Mucosa of descending colon (tissue), 3 donors: ENCODE measurements around the gene NEDD9. TPM values are rescaled to one million over a fixed set of nuclear protein-coding genes. Genes with fewer than 3 reads are reported as not detected.
A peak's percentile ranks its signal among the peaks of the same experiment; 100 is the strongest.

ENCODE experiments used
- ATAC-seq: fragments of 200-7000 bp; cut with Tn5 transposase; one replicate; pipeline ENCODE4 v1.9.1; 2020; ENCODE audit warnings: mild to moderate bottlenecking, moderate library complexity
- DNase-seq, 3 donors: peaks; one replicate each; pipeline ENCODE4 v3.0.0-alpha.2; 2020
- H3K36me3 ChIP-seq: fragments of 200-600 bp; one replicate; pipeline ENCODE4 v1.8.0; 2021; ENCODE audit warnings: low read depth, mild to moderate bottlenecking
- H3K4me1 ChIP-seq: fragments of 200-600 bp; one replicate; pipeline ENCODE4 v1.8.0; 2021; ENCODE audit warnings: low read depth, mild to moderate bottlenecking
- H3K4me3 ChIP-seq: fragments of 200-600 bp; one replicate; pipeline ENCODE4 v1.8.0; 2021; ENCODE audit warnings: mild to moderate bottlenecking
- H3K9me3 ChIP-seq: fragments of 200-600 bp; one replicate; pipeline ENCODE4 v1.8.0; 2021; ENCODE audit warnings: mild to moderate bottlenecking
- CTCF ChIP-seq: fragments of 200-600 bp; IDR thresholded peaks from one replicate; pipeline ENCODE4 v1.8.0; 2022; ENCODE audit warnings: antibody characterized with exemption, mild to moderate bottlenecking
- intact Hi-C, 2 donors: fragments of 100-400 bp; cut with DNase I in 1 of 2; cut with micrococcal nuclease in 1 of 2; formaldehyde crosslinking; loops; one replicate each; pipeline versions ENCODE4 v1.11.0 to v1.11.1; 2022; cut with DNase I, micrococcal nuclease
- total RNA-seq, 3 donors: library from RNA; stranded (reverse); fragmentation: NEBNext Ultra II Directional in 2 of 3; extraction: Animal tissue kit (Norgen Biotek cat#: 25700) in 2 of 3; gene quantifications; one replicate each; pipeline versions ENCODE4 v1.2.1 to v1.2.4, GENCODE V29; 2021 to 2023
- donor health status: DM: no; HTN: no; CAD: no; lungs with moderate emphysema.
- donor health status: DM: no; HTN: no; CAD: no.
- donor health status: DM: no; HTN: yes; CAD: no.

The NEDD9 gene
- total RNA-seq, 3 donors from 2014 or later = 41.4 to 66.6 (median 62.1) TPM

DNA sequence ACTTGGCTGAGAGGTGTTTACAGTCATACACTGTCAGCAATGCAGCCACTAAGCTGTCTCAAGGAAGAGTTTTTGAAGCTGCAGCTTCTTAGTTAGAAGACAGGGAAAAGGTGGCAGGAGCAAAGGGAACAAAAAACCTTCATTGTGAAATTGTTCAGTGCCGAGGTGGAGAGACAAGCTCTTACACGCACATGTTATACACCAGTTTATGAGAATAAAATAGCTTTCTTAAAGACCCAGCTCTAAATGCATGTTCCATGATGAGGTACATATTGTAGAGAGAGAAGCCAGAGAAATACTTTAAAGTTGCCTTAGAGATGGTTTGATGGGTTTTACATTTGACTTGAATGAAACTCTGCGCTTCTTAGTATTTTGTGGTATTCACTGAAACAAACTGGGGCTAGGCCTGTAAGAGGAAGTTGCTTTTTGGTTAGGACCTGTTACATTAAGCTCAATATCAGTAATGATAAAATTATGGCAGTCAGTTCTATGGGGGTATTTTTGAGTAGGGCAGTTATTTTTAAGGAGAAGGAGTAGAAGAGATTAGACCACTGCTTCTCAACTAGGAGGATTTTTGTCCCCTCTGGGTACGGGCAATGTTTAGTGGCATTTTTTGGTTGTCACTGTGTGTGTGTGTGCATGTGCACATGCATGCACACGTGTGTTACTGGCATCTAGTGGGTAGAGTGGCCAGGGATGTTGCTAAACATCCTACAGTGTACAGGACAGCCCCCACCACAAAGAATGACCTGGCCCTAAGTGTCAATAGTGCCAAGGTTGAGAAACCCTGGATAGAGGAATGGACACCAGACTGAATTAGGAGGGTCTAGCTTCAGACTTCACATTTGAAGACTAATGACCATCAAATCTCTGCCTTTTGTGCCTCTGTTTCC is 9.8 kb downstream of the NEDD9 start:
- Histone ChIP-seq H3K9me3 (no peaks in the 10 kb centered on the region), H3K4me3 (no peak overlapping the region), H3K36me3 (no peaks in the 10 kb centered on the region), H3K4me1 (peaks cover 60% of the 10 kb centered on the region)
- TF ChIP-seq CTCF = no peak
- intact Hi-C loops = no loop called here
- ATAC-seq = no peak
- DNase-seq = no peak

DNA sequence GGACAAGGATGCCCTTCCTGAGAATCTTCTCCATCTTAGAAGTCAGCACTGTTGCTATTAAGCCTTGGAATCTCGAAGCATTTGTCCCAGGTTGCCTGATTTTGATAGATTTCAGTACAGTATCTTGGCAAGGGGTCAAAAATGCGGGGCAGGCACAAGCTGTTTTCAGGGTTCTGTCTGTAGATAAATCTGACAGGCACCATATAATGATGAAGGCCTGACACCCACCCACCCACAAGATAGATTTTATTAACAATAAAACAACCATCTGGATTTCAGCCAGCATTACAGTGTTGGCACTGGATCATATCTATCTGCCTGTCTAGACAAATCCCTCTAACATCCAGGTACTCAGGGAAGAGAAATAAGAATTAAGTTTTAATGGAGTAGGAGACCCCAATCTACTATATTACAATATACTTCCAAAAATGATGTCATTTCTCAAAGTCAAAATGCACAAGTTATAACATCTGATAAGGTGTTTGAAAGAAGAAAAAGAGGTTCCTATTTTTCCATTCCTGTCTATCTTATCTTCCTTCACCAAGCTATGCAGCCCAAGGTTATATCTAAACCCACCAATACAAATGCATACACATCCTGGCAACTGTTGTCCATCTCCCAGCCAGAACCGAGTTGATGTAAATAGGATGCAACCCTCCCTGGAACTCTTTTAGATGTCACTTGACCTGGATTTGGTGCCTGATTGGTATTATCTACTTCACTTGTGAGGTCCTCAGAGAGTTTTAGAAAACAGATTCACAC is 10.7 kb downstream of the NEDD9 start:
- intact Hi-C loops = no loop called here
- no peaks in the 10 kb centered on the region for H3K36me3 ChIP-seq

GRCh38 chr6:11219400-11219834 is 13.1 kb downstream of the NEDD9 start:
- intact Hi-C loops = no loop called here
- DNase-seq = no peak
- no peak for TF ChIP-seq CTCF
- Histone ChIP-seq H3K4me3 (no peak overlapping the region), H3K36me3 (no peaks in the 10 kb centered on the region), H3K4me1 (peaks cover 70% of the 10 kb centered on the region), H3K9me3 (no peaks in the 10 kb centered on the region)
- ATAC-seq = peak; percentile 21

More for the DNA sequence above, 10.7 kb downstream of the NEDD9 start:
- H3K9me3 ChIP-seq = no peaks in the 10 kb centered on the region
- no peak overlapping the region for H3K4me3 ChIP-seq
- no peak for TF ChIP-seq CTCF
- no peak for ATAC-seq
- DNase-seq = no peak
- H3K4me1 ChIP-seq = peaks cover 68% of the 10 kb centered on the region

GRCh38 chr6:11218538-11219399 is 13.7 kb downstream of the NEDD9 start:
- ATAC-seq = peak; percentile 77
- H3K36me3 ChIP-seq = no peaks in the 10 kb centered on the region
- no peak overlapping the region for H3K4me3 ChIP-seq
- H3K9me3 ChIP-seq = no peaks in the 10 kb centered on the region
- peaks cover 64% of the 10 kb centered on the region for H3K4me1 ChIP-seq
- peak in 1 of 3 donors; percentile 69 for DNase-seq
- intact Hi-C loops = no loop called here
- TF ChIP-seq CTCF = no peak

DNA sequence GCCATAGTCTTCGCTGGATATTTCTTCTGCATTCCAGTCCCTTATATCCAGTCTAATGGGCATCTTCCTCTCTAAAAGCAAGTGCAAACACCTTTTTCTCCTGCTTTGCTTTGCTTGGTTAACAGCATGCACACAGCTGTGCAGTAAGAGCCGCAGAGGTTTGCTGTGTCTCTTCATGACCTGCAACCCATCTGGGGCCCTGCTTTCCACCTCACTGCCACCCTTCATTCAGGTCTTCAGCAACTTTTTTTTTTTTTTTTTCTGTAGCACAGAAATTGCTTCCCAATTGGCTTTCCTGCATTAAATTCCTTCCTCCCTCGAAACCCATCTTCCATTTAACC is 14.4 kb downstream of the NEDD9 start:
- Histone ChIP-seq H3K4me1 (peaks cover 57% of the 10 kb centered on the region), H3K9me3 (no peaks in the 10 kb centered on the region), H3K36me3 (no peaks in the 10 kb centered on the region), H3K4me3 (no peak overlapping the region)
- intact Hi-C loops = no loop called here
- no peak for TF ChIP-seq CTCF
- DNase-seq (no peak), ATAC-seq (no peak)
